Fibroblast of mammary gland (primary cell): ENCODE measurements around the gene PRDM5.

Experiments
- DNase-seq: peaks from one replicate; pipeline ENCODE4 v3.0.0-alpha.2; 2010; ENCODE audit warnings: low read depth
- H3K4me3 ChIP-seq: 2 replicates; pipeline ENCODE4 v1.5.1; 2011; ENCODE audit warnings: low read depth, mild to moderate bottlenecking, low read length, moderate library complexity; ENCODE audit not compliant: control insufficient read depth
- CTCF ChIP-seq: conservative IDR thresholded peaks from 2 replicates; pipeline ENCODE4 v1.5.1; 2011; ENCODE audit warnings: low read depth, low read length, inconsistent platforms; ENCODE audit not compliant: control insufficient read depth, insufficient read depth

Gene PRDM5

GRCh38 chr4:120948382-120948781 is 25.9 kb upstream of the PRDM5 start:
- no peak overlapping the region for H3K4me3 ChIP-seq

GRCh38 chr4:120942776-120943175 is 20.2 kb upstream of the PRDM5 start:
- no peak for TF ChIP-seq CTCF
- no peak overlapping the region for H3K4me3 ChIP-seq
- no peak for DNase-seq

More at GRCh38 chr4:120948382-120948781, 25.9 kb upstream of the PRDM5 start:
- DNase-seq = no peak
- TF ChIP-seq CTCF = no peak

- no peak overlapping the region for H3K4me3 ChIP-seq
- no peak for DNase-seq
- TF ChIP-seq CTCF = no peak
These were observed 18.0 kb upstream of the PRDM5 start for GRCh38 chr4:120940547-120940946.

GRCh38 chr4:120939693-120940092 is 17.2 kb upstream of the PRDM5 start:
- no peak overlapping the region for H3K4me3 ChIP-seq
- DNase-seq = no peak
- no peak for TF ChIP-seq CTCF

GRCh38 chr4:120929847-120930246 is 7.3 kb upstream of the PRDM5 start:
- H3K4me3 ChIP-seq = no peak overlapping the region
- TF ChIP-seq CTCF = no peak
- DNase-seq = no peak

- no peak for TF ChIP-seq CTCF
- no peak overlapping the region for H3K4me3 ChIP-seq
- DNase-seq = peak; percentile 52
These were observed 5.4 kb upstream of the PRDM5 start for GRCh38 chr4:120927801-120928409.
